Hippocampal formation (tissue), 2 donors: ENCODE data around the gene BTBD6.
"Not testable (repeated sequence)": the region's sequence is repeated elsewhere in the genome, so short reads cannot be mapped to it uniquely, and the experiment has no call there.

Experiments
- DNase-seq, 2 donors: peaks; one replicate each; lab custom pipeline; 2025; lab: John Stamatoyannopoulos, UW

Gene BTBD6

DNA sequence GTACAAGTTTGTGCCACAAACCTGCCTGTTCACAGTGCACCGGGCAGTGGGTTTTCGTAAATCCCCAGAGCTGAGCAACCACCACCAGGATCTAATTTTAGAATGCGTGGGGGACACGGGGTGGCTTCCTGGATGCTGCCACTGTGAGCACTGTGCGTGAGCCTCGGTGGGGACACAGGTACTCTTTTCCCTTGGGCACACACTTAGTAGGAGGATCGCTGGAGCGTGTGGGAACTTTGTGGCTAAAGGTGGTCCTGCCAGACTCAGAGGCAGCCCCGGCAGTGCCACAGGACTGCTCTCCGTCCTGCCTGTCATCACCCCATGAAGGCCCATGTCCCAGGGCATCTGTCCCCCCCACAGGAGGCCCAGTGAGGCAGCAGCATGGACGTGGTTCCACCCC lies 21.1 kb downstream of the BTBD6 start:
- no peak for DNase-seq

- no peak for DNase-seq
Measured at GRCh38 chr14:105271224-105271890, 23.0 kb downstream of the BTBD6 start.

DNA sequence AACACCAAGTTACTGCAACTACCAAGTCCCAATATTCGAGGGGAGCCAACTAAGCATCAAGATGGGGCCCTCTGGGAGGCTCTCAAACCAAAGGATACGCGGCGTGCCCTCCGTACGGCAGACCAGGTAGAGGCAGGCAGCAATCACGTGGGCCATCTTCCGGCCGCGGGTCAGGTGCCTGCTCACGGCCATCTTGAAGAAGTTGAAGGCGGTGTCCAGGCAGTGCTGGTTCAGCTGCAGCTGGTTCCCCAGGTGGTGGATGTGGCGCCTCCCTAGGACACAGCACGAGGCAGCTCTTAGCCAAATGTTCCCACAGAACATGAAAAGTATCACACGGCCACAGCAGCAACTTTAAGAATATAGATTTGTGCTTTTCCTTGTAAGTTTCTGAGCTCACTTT lies 24.3 kb downstream of the BTBD6 start:
- no peak for DNase-seq

DNA sequence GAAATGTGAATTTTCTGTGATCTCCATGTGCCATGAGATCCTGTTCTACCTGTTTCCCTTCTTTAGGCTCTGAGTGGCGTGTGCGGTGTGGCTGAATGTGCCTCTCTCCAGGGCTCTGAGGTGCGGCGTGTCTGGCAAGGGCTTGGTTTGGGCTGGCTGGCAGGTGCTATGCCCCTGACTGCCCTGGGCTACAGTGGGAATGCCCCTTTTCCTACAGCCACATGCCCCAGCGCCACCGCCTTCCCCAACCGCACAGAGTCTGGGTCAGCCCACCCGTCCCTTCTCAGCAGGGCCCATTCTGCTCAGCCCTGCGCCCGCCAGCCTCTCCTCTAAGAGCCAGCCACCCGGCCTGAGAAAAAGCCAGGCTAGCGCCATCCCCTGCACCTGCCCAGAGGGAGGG lies 24.7 kb downstream of the BTBD6 start:
- DNase-seq: no peak

- DNase-seq: no peak
Measured at GRCh38 chr14:105274637-105275036, 26.3 kb downstream of the BTBD6 start.

GRCh38 chr14:105275267-105275946 lies 27.1 kb downstream of the BTBD6 start:
- no peak for DNase-seq

DNA sequence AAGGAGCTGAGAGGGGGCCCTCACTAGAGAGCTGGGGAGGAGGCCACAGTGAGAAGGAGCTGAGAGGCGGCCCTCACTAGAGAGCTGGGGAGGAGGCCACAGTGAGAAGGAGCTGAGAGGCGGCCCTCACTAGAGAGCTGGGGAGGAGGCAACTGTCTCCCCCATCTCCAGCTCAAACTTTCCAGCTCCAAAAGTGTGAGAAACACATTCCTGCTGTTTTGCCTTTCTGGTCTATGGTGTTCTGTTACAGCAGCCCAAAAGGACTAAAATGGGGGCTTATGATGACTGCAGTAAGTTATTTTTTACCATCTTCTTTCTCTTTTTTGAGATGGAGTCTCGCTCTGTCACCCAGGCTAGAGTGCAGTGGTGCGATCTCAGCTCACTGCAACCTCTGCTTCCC lies 29.1 kb downstream of the BTBD6 start:
- not testable (repeated sequence) for DNase-seq

GRCh38 chr14:105279642-105280361 lies 31.5 kb downstream of the BTBD6 start:
- DNase-seq: no peak

GRCh38 chr14:105280525-105280924 lies 32.2 kb downstream of the BTBD6 start:
- no peak for DNase-seq

- DNase-seq: peak in 1 of 2 donors; percentile 82
Measured at GRCh38 chr14:105281371-105282097, 33.2 kb downstream of the BTBD6 start.

DNA sequence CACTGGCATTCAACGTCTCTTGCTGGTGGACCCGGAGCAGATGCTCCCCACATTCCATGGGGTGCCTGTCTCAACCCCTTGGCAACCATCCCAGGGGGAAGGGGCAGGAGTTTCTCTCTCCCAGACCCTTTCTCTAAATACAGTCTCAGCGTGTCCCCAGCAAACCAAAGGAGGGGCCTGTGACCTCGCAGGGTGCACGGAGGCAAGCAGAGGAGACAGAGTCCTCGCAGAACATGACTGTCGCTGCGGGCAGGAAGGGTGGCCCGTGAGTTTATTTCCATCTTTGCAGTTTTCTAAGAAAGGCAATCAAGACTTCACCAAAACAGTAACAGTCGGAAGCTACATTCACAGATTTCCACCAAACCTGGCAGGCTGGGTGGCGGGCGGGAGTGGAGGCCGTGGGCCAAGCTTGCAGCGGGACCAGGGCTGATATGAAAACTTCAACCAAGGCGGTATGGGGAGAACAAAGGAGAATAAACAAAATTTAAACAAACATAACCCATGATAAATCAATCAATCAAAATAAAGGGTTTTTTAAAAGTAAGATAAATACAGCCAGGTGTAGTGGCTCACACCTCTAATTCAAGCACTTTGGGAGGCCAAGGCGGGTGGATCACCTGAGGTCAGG lies 33.9 kb downstream of the BTBD6 start:
- DNase-seq: no peak

DNA sequence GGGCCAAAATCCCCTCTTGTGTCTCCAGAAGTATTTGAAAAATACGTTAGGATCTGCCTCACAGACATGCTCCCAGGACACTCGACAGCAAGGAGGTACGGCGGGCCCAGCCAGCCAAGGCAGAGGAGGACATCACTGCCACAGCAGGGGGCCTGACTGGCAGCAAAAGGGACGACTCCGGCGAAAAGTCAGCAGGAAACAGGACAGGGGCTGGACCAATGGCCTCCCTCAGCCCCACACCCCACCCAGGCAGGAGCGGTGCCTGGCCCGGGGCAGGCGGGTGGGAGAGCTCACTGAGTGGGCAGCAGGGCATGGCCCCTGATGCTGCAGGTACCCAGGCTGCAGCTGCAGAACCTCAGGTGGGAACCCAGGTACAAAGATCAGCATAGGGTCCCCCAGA lies 34.7 kb downstream of the BTBD6 start:
- DNase-seq: no peak

- no peak for DNase-seq
Measured at GRCh38 chr14:105283899-105284298, 35.6 kb downstream of the BTBD6 start.

DNA sequence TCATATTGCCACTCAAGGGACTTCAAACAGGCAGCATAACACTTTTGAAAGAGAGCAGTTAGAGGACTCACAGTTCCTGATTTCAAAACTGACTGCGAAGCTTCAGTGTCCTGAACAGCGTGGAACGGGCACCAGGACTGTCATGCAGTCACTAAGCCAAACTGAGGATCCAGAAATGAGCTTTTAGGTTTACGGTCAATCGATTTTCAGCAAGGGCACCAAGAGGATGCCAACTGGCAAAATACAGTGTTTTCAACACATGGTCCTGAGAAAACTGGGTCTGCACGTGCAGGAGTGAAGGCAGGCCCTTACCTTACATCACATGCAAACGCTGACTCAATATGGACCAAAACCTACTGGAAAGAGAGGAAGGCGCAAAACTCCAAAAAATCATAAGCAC lies 36.8 kb downstream of the BTBD6 start:
- no peak for DNase-seq

GRCh38 chr14:105286759-105287144 lies 38.4 kb downstream of the BTBD6 start:
- DNase-seq: no peak

DNA sequence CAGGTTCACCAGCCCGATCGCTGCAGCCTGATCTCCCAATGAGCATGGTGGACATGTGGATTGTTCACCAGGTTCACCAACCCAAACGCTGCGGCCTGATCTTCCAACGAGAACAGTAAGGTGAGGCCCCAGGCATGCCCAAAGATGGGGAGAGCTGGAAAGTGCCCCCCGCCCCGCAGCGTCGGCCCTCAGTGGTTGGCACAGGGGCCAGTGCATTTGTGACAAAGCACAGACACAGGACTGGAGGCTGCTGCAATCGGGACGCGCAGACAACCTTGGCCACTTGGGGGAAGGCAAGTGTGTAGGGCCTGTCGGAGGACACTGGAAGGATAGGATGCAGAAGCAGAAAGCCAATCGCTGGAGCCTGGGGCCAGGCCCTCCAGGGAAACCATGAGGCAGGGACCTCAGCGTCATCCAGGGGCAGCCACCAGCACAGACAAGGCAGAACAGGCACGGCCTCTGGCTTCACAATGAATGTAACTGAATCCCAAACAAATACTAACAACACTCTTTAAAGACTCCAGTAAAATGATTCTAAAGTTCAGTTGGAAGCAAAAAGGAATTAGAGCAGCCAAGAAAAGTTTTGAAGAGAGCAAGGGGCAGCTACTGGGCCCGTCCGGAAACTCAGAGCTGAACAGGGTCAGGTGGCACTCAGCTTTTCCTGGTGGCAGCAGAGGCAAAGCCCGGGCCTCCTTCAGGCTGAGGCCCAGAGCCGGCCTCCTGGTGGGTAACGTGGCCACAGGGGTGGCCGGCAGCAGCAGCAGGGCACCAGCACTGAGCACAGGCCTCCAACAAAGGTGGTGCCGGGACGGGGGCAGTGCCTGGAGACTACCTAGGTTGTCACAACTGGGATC lies 39.1 kb downstream of the BTBD6 start:
- no peak for DNase-seq

- DNase-seq: not testable (repeated sequence)
Measured at GRCh38 chr14:105288936-105289335, 40.6 kb downstream of the BTBD6 start.

- no peak for DNase-seq
Measured at GRCh38 chr14:105290621-105291346, 42.5 kb downstream of the BTBD6 start.

DNA sequence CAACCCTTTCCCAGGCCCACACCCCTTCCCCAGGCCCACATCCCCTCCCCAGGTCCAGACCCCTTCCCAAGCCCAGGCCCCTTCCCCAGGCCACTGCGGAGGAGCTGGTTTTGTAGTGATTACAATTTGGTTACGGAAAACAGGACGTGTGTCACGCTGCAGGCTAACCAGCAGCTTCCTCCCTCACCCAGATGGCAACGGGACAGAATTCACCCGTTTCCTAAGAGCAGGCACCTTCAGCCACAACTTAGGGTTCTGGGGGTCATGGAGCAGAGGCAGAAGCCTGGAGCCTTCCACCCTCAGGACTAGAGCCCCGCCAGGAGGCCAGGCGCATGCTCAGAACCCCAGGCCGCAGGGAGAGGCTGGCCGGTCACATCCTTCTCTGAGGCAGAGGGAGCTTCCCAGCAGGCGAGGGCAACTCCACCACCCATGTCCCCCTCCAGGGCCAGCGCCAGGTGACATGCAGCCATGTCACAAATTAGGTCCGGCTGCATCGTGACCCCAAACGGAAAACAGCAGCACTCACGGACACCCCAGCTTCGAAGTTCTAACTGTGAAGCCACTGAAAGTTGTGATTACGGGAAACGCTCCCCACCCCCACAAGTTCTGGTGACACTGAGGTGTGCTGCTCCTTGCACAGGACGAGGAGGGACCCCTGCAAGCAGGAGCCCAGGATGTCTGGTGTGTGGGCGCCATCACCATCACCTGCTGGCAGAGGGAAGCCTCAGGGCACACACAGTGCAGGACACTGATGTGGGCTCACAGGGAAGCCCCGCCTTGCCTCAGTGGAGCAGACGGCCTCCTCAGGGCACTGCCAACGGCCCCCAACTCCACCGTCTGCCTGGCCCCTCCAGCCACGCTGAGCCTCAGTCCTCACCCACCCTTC lies 44.7 kb downstream of the BTBD6 start:
- DNase-seq: no peak
